ENCODE data around the gene HOXA11.

GRCh38 chr7:27153526-27153925, 31.5 kb downstream of the HOXA11 start:
- TF ChIP-seq CTCF (IDR thresholded peaks at IDR 0.05; ENCODE audit: low read depth, low read length, poor library complexity, severe bottlenecking) = no peak
- TF ChIP-seq EZH2phosphoT487 (IDR thresholded peaks at IDR 0.05; ENCODE audit: borderline replicate concordance, low read length) = no peak

Data from DOHH2 (cell line).